Epithelial cell of proximal tubule (primary cell): Measurements from ENCODE around the gene TTC34. TPM values are rescaled to one million over a fixed set of nuclear protein-coding genes. Genes with fewer than 3 reads are reported as not detected.

Source experiments
- DNase-seq: peaks from one replicate; pipeline ENCODE4 v3.0.0-alpha.2; 2011; ENCODE audit warnings: low read depth
- H3K4me3 ChIP-seq: 2 replicates; pipeline ENCODE4 v1.5.1; 2011; ENCODE audit warnings: low read depth, mild to moderate bottlenecking, low read length
- total RNA-seq: library from RNA; depleted of rRNA; stranded (reverse); fragments of >200 nt; gene quantifications from 2 replicates; pipeline ENCODE4 v1.2.3, GENCODE V29; 2015
- TF ChIP-seq, protein P1 (sequence below): conservative IDR thresholded peaks from 2 replicates; pipeline ENCODE4 v1.5.1; 2012; ENCODE audit warnings: low read depth, mild to moderate bottlenecking, low read length

The TTC34 gene
- total RNA-seq, 1 donor from 2014 or later, result 0.46 TPM

DNA sequence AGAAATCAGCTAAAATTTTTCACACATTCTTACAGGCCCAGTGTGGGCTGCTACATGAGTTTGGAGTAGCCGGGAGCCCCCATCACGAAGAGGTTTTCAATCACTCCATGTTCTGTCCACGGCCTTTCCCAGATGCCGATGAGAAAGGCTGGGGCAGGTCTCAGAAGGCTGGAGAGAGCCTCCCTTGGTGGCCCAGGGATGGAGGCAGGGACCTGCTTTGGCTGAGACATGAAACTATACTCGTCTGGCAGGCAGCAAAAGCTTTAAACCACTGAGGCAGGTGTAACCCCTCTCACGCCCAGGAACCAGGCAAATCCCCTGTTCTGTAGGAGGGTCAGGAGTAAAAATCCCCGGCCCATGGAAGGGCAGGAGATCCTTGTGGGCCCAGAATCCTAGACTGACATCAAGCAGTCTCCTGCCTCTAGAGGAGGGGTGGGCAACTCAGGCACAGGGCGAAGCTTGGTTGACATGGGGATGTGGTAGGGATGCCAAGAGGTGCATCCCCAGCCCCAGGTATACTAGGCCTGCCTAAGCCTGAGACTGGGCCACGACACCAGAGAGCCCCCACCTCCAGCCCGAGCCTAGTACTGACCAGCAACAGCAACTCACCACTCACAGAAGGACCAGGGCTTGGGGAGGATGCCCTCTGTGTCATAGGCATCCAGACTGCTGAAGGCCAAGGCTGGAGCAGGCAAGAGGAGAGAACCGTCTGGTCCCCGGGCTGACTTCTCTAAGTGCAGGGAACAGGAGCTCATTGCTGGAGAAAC, 177.7 kb downstream of the TTC34 start:
- TF ChIP-seq, protein P1, sequence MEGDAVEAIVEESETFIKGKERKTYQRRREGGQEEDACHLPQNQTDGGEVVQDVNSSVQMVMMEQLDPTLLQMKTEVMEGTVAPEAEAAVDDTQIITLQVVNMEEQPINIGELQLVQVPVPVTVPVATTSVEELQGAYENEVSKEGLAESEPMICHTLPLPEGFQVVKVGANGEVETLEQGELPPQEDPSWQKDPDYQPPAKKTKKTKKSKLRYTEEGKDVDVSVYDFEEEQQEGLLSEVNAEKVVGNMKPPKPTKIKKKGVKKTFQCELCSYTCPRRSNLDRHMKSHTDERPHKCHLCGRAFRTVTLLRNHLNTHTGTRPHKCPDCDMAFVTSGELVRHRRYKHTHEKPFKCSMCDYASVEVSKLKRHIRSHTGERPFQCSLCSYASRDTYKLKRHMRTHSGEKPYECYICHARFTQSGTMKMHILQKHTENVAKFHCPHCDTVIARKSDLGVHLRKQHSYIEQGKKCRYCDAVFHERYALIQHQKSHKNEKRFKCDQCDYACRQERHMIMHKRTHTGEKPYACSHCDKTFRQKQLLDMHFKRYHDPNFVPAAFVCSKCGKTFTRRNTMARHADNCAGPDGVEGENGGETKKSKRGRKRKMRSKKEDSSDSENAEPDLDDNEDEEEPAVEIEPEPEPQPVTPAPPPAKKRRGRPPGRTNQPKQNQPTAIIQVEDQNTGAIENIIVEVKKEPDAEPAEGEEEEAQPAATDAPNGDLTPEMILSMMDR, result no peak
- H3K4me3 ChIP-seq, result no peak overlapping the region
- no peak for DNase-seq

DNA sequence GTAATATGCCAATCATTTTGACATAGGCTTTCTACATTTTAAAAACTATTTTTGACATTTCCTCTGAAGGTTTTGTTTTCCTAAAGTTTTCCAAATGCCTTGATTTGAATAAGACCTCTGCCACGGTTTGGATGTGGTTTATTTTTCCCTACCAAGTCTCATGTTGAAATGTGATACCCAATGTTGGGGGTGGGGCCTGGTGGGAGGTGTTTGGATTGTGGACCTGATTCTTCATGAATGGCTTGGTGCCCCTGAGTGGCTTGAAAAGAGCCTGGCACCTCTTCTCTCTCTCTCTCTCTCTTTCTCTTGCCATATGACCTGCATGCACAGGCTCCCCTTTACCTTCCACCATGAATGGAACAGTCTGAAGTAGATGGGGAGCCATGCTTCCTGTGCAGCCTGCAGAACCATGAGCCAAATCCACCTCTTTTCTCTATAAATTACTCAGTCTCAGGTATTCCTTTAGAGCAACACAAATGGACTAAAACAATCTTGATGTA, 183.5 kb downstream of the TTC34 start:
- H3K4me3 ChIP-seq, result no peak overlapping the region
- TF ChIP-seq, protein P1, result no peak
- DNase-seq, result no peak

DNA sequence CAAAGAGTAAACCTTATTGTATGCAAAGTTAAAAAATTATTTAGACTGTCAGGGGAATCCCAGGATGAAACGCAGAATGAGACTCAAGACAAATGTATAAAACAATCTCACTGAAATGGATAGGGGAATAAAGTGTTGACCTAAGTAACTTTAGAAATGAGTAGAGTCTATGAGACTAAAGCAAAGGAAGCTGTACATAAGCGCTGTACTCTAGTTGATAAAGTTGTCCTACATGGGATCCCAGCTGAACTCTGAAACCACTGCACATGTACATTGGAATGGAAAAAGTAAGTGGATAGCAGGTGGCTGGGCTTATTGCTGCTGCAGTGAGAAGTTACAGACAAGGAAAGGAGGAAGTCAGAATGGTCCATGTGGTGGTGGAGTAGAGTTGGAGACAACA, 187.3 kb downstream of the TTC34 start:
- H3K4me3 ChIP-seq, result no peak overlapping the region
- TF ChIP-seq, protein P1, result no peak
- no peak for DNase-seq

DNA sequence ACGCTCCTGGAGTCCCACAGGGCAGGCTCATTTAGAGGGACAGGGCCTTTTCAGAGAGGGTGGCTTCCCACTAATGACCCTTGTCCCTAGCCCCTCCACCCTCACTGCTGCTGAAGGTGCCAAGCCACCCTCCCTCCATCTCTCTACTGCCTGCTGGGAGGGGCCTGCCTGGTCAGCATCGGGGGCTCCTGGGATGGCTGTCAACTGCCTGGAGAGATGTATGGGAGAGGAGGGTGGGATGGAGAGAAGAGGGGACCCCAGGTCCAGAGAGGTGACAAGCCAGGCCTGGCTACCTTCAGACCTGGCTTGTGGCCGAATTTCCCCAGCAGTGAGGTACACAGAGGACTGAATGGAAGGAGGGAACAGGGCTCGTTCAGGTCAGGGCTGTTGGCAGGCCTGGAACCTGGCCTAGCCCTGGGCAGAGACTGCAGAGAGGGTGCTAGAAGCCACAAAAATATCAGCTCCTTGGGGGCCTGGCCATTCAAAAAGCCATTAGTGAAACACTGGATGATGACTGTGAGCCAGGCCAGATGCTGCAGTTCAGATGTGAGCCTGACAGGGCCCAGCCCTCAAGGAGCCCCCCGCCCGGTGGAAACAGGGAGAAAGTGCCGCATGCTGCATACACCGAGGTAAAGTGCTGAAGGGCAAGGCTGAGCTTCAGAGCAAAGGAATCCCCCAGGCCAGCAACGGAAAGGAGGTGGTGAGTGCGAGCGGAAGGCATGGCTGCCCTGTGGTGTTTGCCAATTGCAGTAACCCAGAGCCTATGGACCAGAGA, 188.7 kb downstream of the TTC34 start:
- TF ChIP-seq, protein P1, result no peak

DNA sequence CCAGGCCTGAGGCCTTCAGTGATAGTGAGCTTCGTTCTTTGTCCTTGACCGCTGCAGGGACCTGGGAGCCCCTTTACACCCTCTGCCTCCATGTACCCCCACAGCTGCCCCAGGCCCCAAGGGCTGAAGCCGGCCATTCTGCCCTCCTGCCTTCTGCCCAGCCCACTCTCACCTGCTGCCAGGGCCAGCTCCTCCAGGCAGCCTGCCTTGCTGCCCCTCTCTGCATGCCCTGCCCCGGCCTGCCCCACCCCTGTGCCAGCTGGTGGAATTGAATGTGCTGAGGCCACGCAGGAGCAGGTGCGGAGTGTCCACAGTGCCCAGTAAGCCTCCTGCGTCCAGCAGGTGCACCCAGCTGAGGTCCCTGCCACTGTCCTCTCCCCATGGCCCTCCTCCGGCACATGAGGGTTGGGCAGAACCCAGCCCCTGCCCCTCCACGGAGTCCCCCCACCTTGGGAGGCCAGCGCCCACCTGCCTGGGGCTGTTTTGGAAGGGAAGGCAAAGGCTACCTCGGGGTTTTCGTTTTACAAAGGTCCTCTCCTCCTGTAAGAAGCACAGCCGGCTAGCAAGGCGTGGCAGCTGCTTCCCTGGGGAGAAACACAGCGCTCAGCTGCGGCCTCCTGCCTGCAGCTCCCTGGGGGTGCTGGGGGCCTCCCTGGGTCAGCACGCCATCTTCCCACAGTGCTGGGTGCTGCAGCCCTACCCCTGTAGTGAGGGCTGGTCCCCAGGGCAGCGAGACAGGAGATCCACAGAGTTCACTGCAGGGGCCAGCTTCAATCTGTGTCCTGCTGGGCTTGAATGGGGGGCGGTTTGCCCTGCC, 189.7 kb downstream of the TTC34 start:
- TF ChIP-seq, protein P1, result no peak
- H3K4me3 ChIP-seq, result no peak overlapping the region
- no peak for DNase-seq

More for the DNA sequence above, 188.7 kb downstream of the TTC34 start:
- no peak overlapping the region for H3K4me3 ChIP-seq
- DNase-seq, result no peak

DNA sequence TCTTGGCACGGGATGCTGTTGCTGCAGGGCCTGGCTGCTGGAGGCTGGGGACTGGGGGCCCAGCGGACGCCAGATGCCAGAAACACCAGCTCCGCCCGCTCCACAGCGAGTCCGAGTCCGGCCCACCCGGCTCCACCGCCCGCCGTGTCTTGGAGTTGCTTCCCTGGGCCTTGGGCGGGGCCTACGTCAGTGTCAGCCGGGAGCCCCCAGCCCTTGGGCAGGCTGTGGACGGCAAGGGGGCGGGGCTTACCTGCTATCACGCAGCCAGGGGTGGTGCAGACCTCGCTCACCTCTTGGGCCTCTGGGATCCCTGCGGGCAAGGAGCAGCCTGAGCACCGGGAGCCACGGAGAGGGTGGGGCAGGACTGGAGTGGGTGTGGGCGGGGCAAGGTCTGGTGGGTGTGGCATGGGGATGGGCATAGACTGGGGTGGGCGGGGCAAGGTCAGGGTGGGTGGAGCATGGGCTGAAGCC, 190.4 kb downstream of the TTC34 start:
- DNase-seq, result no peak

More for the DNA sequence above, 190.4 kb downstream of the TTC34 start:
- TF ChIP-seq, protein P1, result no peak
- H3K4me3 ChIP-seq, result peak overlapping the region; percentile 36
